ENCODE measurements around the gene CLIC3.
A peak's percentile ranks its signal among the peaks of the same experiment; 100 is the strongest.

Gene CLIC3

DNA sequence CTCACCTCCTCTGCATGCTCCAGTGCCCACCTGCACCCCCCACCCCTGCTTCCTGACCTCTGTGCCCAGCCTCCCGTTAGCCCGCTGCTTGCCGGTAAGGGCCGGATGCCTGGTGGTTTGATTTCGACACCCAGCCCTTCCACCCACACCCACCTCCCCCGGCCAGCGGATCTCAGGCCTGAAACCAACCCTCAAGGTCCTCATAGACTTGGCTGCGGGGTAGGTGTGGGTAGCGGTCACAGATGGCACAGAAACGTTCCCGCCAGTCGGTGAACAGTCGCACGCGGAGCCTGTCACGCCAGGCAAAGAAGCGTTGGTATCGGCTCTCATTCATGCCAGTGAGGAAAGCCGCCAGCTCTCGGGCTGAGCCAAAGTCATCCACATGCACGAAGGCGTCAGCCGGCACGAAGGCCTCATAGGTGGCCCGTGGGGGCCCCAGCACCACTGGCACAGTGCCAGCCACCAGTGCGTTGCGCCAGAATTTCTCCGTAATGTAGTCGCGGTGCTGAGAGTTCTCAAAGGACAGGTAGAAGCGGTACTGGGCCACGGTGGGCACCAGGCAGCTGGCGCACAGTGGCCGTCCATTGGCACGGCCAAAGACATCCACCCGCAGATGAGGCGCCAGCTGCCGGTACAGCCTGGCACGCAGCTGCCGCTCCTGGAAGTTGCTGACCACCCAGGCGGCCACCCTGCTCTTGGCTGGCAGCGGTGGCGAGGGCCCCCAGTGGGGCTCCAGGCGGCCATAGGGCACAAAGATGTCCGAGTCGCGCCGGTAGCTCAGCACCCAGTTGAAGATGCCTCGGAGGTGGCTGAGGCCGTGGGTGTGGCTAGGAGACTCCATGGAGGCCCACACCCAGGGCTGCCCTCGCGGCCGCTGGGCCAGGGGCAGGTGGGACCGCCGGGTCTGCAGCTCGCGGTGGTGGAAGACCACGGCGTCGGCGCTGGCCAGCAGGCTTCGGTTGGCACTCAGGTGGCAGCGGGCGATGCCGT is 34.5 kb upstream of the CLIC3 start:
- DNase-seq: no peak

DNA sequence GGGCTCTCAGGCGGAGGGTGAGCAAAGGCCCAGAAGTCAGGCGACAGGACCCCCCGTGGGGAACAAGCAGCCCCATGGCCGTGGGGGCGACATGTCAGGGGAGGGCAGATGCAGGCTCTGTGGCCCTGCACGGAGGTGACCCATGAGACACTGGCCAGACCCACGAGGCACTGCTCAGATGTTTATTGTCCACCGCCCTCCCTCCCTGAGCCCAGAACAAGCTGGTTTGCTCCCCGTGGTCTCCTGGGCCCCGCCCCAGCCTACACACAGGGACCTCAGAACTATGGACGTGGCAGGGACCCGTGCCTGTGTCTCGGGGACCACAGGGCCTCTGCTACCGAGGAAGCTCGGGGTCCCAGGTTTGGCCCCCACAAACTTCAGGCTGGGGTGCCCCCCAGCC is 33.6 kb upstream of the CLIC3 start:
- no peak for DNase-seq

DNA sequence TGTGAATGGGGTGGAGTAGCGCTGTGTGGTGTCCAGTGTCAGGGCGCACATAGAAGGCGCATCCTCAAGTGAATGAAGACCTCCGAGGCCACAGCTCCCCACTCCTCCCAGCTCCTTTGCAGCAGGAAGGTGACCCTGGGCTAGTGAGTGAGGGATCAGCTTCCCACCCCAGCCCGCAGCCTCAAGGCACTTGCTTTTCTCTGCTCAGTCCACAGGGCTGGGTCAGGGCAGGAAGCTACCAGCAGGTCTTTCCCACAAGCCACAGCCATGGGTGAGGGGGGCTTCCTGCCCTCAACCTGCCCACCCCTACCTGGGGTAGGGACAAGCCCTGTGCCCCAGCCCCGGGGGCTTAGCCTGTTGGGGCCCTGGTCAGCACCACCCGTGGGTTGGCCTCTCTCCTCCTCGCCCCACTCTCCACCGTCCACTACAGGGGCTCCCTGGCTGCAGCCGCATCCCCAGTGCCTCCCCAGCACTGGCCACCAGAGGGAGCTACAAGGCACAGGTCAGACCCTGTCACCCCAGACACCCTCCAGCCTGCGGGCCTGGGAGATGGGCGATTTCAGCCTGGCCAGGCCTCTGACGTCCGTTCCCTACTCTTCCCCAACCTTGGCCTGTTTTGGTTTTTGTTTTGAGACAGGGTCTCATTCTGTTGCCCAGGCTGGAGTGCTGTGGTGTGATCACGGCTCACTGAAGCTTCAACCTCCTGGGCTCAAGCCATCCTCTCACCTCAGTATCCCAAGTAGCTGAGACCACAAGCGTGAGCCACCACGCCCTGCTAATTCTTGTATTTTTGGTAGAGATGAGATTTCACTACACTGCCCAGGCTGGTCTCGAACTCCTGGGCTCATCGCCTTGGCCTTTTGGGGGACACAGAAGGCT is 32.9 kb upstream of the CLIC3 start:
- DNase-seq: peak; percentile 61

DNA sequence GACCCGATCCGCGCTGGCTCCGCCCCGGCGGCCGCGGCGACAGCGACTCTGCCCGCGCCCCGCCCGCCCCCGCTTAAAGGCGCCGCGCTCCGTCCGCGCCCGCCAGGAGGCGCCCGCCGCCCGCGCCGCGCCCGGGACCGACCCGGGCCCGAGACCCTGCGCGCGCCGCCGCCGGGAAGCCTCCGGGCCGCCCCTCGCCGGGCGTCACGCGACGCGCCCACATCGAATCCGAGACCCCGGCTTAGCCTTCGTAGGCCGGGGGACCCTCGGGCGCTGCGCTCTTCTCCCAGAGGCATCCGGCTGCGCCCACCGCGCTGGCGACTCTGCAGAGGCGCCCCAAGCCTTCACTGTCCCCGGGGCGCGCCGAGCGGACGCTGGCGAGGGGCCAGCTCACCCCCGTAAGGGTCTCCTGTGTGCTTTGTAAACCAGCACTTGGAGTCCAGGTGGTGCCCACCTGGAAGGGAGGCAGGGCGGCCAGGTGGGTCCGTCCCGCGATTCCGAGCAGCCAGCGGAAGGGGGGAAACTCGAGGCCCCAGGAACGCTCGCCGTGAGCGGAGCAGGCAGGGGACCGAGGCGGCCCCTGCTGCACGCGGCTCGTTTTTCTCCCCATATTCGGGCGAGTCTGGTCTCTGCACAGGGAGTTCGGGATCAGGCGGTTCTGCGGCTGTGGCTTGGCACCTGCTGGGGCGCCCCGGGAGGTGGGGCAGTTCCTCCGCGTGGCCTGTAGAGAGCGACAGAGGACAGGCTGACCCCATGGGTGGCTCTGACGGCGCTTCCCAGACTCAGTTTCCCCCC is 32.1 kb upstream of the CLIC3 start:
- DNase-seq: peak; percentile 45

DNA sequence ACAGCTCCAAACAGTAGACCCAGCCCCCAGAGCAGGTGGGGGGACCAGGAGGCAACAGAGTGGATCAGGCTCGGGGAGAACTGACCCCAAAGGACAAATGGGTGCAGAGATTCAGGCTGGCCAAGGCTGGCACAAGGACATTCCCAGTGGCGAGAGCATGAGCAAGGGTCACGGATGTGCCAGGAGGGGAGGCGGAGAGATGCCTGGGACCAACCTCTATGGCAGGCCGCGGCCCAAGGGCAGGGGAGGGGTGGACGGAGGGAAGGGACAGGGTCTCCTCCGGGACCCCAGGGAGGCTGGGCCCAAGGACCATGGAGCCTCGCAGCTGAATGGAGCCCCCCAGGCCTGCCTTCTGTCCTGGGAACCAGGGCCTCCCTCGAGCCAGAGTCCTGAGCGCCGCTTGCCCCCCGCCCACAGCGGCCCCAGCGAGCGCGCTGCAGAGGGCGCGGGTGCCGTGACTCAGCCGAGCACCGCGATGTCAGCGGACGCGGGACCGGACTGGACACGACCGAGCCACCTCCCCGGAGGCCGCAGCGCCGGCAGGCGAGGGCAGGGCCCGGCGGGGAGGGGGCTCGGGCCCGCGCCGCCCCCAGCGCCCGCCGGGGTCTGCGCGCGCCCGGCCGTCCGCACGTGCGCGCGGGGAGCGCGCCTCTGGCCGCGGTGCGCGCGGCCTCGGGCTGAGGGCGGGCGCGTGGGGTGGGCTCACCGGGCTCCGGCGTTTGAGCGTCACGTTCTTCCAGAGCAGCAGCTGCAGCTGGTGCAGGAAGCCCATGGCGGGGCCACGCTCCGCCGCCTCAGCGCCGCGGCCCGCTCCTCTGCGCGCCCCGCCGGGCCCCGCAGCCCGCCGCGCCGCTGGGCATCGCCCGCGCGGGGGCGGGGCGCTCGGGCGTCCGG is 31.2 kb upstream of the CLIC3 start, which contains the start of gene ABCA2:
Gene ABCA2, minus strand, starts transcription at position 869 of the 894 bp plus-strand sequence. Its CDS starts 97 bp downstream, at position 772.
- DNase-seq: no peak

DNA sequence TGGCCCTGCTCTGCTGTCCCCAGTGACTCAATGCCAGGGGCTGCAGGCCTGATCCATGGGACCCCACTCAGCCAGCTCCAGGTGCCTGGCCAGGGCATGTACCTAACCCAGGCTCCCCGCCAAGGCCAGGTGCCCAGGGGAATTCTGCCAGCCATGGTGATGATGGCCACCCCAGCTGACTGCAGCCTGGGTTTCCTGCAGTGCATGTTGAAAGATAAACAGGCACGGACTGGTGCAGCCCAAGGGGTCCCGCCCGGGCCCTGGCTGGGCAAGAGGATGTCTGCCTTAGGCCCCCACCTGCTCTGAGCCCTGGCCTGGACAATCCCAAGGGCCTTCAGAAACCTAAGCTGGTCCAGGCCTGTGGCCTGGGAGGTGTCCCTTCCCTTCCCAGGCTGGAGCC is 30.5 kb upstream of the CLIC3 start:
- DNase-seq: no peak

DNA sequence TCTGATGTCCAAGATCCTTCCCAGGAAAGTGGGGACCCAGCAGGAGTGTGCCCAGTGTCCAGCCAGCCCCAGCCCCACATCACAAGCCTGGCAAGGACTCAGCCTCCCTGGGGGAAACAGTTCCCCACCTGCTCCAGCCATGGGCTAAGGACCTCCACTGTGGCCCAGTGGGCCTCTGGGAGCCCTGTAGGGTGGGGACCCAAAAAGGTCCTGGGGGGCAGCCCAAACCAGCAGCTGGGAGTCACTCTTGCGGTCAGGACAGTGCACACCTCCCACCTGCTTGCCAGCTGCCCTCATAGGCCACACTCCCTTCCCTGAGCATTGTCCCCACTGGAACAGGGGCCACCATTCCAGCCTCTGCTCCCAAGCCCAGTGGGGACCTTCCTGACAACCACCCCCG is 30.0 kb upstream of the CLIC3 start:
- DNase-seq: no peak

DNA sequence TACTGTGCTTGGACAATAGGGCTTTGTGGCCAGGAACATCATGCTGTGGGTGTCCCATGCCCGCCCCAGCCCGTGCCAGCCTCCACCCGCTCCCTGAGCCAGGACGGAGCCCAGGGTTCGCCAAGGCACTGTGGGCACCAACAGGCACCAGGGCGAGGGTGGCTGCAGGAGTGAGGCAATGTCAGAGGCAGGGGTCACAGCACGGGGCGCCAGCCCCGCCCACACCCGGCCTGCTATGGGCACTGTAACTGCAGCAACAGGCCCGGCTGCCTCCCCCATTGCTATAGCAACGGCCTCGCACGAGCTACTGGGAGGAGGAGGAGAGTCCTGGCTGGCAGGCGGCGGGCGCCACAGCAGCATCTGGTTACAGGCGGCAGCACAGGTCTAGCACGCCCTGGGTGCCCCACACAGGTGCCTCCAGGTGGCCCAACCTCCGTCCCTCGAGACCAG is 29.2 kb upstream of the CLIC3 start:
- DNase-seq: no peak

DNA sequence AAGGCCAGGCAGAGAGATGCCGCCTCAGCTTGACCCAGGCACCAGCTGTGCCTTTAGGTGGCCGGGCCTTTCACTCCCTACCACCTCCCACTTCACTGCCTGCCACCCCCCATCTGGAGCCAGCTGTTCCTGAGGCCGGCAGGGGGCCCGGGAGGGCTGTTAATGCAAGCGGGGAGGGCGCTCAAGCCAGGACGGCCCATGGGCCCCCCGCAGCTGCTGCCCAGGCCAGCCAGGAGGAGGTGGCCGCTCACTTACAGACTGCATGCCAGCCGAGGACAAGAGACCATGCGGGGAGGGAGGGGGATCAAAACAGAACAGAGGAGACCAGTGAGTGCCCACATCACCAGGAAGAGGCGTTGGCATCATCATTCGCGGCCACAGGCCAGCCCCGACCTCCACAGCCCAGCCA is 27.2 kb upstream of the CLIC3 start:
- no peak for DNase-seq

DNA sequence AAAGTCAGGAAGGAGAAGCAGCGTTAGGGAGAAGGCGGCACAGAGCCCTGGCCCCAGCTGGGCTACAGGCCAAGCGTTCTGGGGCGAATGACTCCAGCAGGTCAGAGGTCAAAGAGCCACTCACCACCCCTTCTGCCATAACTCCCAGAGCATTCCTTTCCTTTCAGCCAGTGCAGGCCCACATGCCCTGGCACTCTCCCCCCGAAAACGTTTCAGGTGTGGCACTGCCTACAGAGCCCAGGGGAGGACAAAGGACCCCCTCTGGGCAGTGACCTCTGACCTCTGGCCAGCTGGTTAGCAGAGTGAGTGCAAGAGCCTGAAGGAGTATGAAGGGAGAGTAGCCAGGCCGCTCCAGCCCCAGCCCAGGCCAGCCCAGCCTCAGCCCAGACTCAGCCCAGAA is 26.8 kb upstream of the CLIC3 start:
- no peak for DNase-seq

DNA sequence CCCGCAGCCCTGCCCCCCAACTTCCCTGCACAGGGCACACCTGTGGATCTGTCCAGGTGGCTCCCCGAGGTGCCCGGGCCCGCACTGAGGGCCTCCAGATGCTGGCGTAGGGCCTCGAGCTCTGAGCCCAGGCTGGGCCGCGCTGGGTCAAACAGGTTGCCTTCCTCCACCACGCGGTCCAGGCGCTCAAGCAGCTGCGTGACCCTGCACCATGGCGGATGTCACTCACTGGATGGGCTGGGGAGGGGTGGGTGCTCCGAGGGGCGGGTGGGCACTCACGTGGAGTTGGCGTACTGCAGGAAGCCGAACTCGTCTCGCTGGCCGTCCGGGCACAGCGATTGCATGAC is 26.3 kb upstream of the CLIC3 start:
- DNase-seq: no peak

DNA sequence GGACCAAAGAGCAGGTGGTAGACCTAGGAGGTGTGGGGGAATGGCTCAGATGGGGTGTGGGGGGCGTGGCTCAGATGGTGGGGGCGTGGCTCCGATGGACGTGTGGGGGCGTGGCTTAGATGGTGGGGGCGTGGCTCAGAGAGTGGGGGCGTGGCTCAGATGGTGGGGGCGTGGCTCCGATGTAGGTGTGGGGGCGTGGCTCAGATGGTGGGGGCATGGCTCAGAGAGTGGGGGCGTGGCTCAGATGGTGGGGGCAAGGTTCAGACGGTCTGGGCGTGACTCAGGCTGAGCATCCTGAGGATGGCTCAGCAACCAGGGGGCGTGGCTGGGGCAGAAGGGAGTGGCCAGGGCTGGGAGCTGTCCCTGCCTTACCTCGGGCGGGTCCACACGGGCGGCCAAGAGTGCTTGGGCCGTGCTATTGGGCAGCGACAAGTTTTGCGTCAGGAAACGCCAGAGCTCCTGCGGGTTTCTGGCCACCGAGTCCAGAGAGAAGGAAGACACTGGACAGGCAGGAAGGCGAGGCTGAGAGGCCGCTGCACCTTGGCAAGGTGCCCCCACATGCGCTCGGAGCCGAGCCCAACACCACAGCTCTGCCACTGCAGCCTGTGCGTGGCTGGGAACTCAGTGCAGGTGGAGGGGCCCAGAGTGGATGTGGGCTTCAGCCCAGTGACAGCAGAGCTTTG is 25.8 kb upstream of the CLIC3 start:
- peak; percentile 60 for DNase-seq

DNA sequence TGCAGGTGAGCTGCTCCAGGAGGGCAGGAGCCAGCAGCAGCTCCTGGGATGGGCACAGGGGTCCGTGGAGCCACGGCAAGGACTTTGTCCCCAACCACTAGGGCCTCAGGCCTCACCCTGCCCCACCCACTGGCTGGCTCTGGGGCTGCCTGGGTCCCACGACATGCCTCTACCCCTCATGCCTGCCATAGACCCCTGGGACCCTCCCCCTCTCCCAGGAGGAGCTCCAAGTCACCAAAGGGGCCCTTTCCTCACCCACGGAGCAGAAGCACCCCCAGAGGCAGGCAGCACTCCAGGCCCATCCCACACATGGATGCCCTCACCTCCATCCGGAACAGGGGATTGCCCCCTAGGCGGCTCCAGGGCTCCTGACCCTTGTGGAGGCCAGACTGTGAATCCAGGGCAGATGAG is 25.2 kb upstream of the CLIC3 start:
- DNase-seq: no peak

DNA sequence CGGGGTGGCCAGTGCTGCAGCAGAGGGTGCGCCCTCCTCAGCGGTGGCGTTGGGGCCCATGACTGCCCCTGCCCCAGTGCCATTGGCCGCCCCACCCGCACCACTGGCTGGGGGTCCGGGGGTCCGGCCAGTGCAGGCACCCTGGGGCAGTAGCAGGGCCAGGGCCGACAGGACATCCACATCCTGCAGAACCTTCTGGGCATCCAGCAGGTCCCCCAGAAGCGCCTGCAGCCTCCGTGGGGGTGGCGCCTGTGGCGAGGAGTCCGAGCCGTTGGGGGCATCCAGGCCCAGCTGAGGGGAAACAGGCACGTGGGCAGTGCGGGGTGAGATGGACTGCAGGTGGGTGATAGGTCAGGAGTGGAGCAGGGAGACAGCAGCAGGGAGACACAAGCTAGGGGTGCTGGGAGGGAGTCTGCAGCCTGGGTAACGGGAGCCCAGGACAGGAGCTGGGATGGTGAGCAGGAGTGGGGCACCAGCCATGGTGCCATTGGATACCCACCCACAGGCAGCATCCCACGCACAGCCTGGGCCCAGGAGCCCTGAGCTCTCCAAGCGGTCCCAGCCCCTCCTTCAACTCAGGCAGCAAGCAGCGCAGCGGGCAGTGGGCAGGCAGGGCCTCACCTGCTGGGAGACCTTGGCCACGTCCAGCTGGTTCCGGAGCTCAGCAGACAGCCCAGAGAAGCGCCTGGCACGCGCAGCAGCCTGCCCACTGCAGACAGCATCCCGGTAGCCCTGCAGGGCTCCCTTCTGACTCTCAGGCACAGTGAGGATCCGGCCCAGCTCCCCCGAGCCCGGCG is 24.6 kb upstream of the CLIC3 start:
- no peak for DNase-seq

DNA sequence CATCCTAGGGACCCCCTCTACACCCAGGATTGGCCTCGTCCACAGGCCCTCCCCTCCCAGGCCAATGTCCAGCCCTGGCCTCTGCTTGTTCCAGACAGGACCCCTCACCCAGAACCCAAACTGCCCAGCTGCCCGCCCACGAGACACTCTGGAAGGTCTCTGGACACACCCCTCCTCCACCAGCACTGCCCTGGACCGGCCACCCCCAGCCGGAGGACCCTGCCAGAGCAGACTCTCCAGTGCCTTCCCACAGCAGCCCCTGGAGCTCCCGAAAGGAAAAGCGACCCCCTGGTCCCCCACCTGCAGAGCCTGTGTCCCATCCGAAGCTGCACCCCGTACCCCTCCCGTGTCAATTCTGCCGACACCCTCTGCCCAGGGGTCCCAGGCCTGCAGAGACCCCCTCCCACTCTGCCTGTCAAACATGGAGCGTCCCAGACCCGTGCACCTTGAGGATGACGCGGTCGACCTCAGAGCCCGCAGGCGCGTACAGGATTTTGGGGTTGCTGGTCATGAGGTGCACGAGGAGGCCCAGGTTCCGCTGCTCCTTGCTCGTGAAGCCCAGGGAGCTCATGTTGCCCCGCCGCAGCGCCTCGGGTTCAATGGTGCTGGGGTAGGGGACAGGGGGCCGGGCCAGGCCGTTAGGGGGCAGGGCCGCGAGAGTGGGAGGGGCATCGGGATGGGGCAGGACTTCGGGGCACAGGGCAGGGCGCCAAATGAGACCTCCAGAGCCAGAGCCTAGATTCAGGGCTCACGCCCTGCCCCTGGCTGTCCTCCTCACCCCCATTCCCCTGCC is 23.7 kb upstream of the CLIC3 start:
- no peak for DNase-seq

DNA sequence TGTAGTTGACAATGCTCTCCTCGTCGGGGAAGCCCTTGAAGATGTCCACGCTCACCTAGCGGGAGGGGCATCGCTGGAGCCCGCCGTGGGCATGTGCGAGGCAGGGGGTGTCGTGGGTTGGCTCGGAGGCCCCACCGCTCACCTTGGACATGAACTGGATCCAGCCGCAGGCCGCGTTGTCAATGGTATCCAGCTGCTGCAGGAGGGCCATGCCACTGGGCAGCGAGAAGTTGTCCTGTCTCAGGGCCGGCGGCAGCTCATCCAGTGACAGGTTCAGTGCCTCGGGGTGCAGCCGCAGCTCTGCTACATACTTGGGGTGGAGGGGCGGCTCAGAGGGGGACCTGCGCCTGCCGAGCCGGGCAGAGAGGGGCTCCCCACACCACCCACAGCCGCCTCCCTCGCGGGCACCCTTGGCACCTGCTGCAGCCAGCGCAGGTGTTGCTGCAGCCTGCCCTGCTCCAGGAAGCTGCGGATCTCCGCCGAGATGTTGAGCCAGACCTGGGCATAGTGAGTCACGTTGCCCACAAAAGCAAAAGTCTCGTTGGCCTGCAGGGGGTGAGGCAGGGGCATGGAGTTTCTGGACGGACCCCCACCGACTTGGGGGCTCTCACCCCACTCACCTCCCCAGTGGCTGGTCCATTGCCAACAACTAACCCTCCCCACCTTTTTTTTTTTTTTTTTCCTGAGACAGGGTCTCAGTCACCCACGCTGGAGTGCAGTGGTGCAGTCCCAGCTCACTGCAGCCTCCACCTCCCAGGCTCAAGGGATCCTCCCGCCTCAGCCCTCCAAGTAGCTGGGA is 22.6 kb upstream of the CLIC3 start:
- DNase-seq: no peak

DNA sequence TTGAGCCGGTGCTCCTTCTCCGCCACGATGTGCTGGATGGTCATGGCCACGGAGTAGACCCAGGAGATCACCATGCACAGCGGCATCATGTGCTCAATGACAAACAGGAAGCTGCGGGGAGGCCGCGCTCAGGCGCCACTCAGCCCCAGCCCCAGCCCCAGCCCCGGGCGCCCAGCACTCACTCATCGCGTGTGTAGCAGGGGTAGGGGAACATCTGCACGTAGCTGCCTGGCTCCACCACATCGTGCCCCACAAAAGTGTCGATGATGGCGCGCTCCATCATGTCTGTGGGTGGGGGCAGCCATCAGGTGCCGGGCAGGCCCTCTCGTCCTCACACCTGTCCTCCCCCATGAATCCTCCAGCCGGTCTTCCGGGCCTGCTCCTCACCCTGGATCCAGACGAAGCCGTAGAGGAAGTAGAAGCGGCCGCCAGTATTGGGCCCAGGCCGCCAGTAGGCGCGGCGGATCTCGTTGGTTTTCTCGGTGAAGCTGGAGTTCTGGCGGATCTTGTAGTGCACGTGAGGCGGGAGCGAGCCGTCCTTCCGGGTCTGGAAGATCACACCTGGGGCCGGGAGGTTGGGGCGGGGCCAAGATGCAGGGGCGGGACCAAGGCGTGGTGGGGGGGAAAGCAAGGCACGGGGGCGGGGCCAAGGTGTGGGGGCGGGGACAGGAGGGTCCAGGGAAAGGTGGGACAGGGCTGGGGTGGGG is 21.6 kb upstream of the CLIC3 start:
- DNase-seq: no peak

DNA sequence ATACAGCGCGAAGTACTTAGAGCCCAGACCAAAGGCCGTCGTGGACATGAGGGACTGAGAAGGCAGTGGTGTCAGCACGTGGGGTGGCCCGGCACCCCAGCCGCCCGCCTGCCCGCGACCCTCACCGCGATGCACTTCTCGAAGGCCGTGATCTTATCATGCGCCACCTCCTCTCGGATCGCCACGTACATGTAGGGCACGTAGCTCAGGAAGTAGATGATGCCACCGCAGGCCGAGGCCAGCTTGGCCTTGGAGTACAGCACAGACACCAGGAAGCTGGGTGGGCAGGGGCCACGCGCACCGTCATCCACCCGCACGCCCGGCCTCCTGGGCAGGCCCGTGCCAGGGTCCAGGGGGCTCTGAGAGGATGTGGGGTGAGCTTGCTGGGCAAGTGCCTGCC is 20.7 kb upstream of the CLIC3 start:
- no peak for DNase-seq
